Adipocyte (in vitro differentiated cells): Measurements from ENCODE around the gene WDR26.

ENCODE experiments used
- DNase-seq: peaks from one replicate; pipeline ENCODE4 v3.0.0-alpha.2; 2015; ENCODE audit warnings: low read depth
- H3K27me3 ChIP-seq: replicated peaks from 2 replicates; pipeline ENCODE4 v1.7.0; 2013; ENCODE audit warnings: mild to moderate bottlenecking, low read length, moderate library complexity; ENCODE audit not compliant: control insufficient read depth, insufficient read depth
- H3K36me3 ChIP-seq: 2 replicates; pipeline ENCODE4 v1.7.0; 2013; ENCODE audit warnings: low read length, mild to moderate bottlenecking, moderate library complexity; ENCODE audit not compliant: control insufficient read depth, insufficient read depth, severe bottlenecking
- H3K4me1 ChIP-seq: 2 replicates; pipeline ENCODE4 v1.7.0; 2013; ENCODE audit warnings: mild to moderate bottlenecking, low read length, moderate library complexity; ENCODE audit not compliant: control insufficient read depth, insufficient read depth
- H3K4me3 ChIP-seq: 2 replicates; pipeline ENCODE4 v1.7.0; 2013; ENCODE audit warnings: mild to moderate bottlenecking, low read length, moderate library complexity
- H3K9ac ChIP-seq: 2 replicates; pipeline ENCODE4 v1.7.0; 2013; ENCODE audit warnings: mild to moderate bottlenecking, low read length, moderate library complexity
- H3K9me3 ChIP-seq: 2 replicates; pipeline ENCODE4 v1.7.0; 2013; ENCODE audit warnings: mild to moderate bottlenecking, low read length, moderate library complexity; ENCODE audit not compliant: control insufficient read depth

Gene WDR26

DNA sequence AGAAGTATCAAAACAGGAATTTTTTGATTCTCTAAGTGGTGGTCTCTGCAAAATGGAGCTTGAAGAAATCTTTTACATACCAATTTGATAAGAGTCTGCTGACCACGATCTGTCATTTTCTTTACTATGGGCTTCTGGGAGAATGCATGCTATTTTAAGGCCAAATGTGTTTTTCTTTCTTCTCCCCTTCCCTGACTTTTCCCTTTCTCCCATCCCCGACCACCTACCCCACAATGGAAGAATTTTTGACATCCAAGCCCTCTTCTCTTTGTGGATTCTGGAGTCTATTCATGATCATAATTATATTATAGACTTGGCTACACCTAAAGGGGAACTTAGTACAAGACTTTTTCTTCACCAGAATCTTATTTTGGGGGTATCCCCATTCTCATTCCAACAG is 46.7 kb downstream of the WDR26 start:
- DNase-seq, result no peak
- H3K9ac ChIP-seq, result no peak overlapping the region
- no peaks in the 10 kb centered on the region for H3K27me3 ChIP-seq
- peaks cover 21% of the 10 kb centered on the region for H3K4me1 ChIP-seq
- no peak overlapping the region for H3K4me3 ChIP-seq
- H3K9me3 ChIP-seq, result no peaks in the 10 kb centered on the region
- H3K36me3 ChIP-seq, result peaks cover 83% of the 10 kb centered on the region

DNA sequence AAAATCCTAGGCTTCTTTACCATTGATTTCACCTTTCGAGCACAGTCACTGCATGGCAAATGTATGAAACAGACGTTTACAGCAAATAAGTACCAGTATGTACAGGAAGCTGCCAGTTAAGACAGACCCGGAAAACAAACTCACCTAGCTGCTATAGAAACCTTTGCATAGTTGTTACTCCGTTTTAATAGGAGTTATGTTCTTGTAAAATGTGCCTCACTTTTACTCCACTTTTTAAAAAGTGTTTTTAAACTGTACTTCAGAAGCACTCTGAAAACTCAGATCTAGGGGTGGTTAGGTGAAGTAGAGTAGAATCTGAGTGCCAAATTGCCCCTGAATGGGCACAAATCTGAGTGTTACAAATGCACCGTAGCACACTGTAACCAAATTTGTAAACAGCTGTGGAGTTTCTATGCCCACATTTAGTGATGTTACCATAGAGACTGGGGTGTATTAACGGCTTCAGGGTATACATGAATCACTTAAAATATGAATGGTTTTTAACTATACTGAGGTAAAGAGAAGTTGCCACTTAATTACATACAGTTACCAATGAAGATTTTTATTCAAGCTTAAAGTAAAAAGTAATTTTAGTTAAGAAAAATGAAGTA is 47.2 kb downstream of the WDR26 start:
- Histone ChIP-seq H3K9me3 (no peaks in the 10 kb centered on the region), H3K27me3 (no peaks in the 10 kb centered on the region), H3K9ac (no peak overlapping the region), H3K4me3 (no peak overlapping the region), H3K36me3 (peaks cover 78% of the 10 kb centered on the region), H3K4me1 (peaks cover 21% of the 10 kb centered on the region)
- DNase-seq, result no peak

DNA sequence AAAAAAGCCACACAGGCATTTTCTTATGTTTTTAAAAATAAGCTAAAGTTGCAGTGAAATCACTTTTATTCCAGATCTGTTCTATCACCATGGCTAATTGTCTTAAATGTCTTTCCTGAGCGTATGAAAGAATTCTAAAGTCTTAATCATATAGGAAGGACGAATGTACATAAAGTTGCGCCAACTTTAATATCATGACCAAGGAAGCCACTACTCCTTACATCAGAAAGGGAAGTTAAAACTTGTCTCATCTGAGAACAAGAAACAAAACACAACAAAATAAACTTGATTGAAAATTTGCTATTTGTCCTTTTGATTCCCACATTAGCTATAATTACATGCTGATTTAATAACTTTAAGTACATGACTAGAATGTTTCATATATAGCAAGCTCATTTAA is 51.4 kb downstream of the WDR26 start:
- H3K36me3 ChIP-seq, result peaks cover 57% of the 10 kb centered on the region
- no peak overlapping the region for H3K4me3 ChIP-seq
- H3K9me3 ChIP-seq, result no peaks in the 10 kb centered on the region
- H3K4me1 ChIP-seq, result peaks cover 22% of the 10 kb centered on the region
- no peak for DNase-seq
- H3K9ac ChIP-seq, result no peak overlapping the region
- H3K27me3 ChIP-seq, result no peaks in the 10 kb centered on the region

DNA sequence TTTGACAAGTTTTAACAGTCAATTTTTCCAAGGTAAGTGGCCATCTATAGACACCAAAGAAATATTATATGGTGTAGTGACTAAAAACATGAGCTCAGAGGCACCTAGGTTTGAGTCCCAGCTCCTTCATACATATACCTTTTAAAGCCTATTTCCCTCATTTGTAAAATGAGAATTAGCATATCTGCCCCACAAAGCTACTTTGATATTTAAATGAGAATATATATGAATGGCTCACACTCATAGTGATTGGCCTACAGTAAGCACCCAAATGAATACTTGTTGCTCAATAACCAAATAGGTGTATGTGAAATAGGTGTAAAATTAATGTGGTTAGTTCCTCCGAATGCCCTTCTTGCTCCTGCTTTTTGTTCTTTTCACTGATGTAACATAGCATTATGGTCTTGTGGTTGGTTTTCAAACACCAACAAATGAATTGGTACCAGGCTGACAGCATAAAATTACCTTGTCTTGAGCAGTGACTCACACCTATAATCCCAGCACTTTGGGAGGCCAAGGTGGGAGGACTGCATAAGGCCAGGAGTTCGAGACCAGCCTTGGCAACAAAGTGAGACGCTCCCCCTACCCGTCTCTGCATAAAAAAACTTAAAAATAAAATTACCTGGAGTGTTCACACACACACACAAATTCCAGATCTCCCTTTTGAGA is 52.6 kb downstream of the WDR26 start:
- no peak overlapping the region for H3K9ac ChIP-seq
- no peak for DNase-seq
- peaks cover 22% of the 10 kb centered on the region for H3K4me1 ChIP-seq
- no peak overlapping the region for H3K4me3 ChIP-seq
- H3K9me3 ChIP-seq, result no peaks in the 10 kb centered on the region
- H3K36me3 ChIP-seq, result peaks cover 48% of the 10 kb centered on the region
- no peaks in the 10 kb centered on the region for H3K27me3 ChIP-seq

DNA sequence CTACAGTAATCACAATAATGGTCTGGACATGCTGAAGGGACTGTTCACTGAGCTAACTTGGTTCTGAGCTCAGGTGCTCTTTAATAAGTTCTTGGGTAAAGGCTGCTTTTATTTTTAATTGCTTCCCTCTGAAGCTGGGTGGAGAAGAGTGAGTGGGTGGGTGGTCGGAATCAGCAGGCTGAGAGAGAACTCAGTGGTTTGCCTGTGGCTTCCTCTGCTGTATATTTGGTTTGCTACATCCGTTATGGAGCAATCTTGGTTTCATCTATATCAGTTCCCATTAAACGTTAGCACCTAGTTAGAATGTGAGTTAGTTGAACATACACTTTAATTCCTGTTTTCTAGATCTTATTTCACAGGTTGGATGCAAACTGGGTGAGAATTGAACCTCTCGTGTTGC is 54.6 kb downstream of the WDR26 start:
- H3K9ac ChIP-seq, result no peak overlapping the region
- H3K4me3 ChIP-seq, result no peak overlapping the region
- H3K27me3 ChIP-seq, result no peaks in the 10 kb centered on the region
- peaks cover 24% of the 10 kb centered on the region for H3K4me1 ChIP-seq
- no peaks in the 10 kb centered on the region for H3K9me3 ChIP-seq
- DNase-seq, result no peak
- peaks cover 51% of the 10 kb centered on the region for H3K36me3 ChIP-seq

DNA sequence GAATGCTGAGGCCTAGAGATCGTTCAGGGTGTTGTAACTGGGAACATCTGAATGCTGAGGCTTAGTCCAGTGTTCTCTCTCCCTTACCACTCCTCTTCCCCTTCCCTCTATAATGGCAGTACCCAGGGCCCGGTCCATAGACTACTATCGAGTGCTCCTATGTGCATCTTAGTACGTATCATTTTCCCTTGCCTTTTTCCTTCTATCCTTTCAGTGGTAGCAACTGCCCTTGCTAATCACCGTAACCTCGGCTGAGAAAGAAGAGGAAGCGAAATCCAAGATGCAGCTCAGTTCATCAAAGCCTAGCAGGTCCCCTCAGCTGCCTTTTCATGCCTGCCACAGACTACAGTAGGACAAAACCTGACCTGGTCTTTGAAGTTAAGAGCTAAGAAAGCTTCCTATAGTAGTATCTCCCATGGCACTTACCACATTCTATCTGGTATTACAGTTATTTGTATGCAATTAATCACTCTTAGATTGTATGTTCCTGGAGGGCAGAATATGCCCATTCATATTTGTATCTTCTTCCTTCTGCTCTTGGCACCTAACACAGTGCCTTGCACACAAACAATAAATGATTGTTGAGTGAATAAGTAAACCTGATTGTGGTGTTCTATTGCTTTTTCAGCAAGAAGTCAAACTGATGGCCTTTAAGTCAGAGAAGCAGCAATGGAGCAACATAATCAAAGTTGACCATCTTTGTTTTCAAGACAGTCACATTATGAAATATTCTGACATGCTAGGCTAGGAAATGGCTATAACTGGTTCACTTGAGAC is 55.6 kb downstream of the WDR26 start:
- H3K36me3 ChIP-seq, result peaks cover 54% of the 10 kb centered on the region
- DNase-seq, result no peak
- H3K9me3 ChIP-seq, result no peaks in the 10 kb centered on the region
- H3K4me1 ChIP-seq, result peaks cover 24% of the 10 kb centered on the region
- no peak overlapping the region for H3K4me3 ChIP-seq
- H3K27me3 ChIP-seq, result no peaks in the 10 kb centered on the region
- no peak overlapping the region for H3K9ac ChIP-seq

DNA sequence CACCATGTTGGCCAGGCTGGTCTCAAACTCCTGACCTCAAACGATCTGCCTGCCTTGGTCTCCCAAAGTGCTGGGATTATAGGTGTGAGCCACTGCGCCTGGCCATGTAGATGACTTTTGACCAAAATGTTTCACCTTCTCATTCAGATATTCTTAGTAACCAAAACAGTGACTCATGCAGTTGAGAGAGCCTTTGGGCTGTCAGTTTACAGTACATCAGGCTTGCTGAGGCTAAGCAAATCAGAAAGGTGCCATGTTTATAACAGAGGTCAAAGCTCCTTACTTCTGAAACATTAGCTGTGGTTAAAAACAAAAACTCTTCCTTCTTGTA is 57.0 kb downstream of the WDR26 start:
- Histone ChIP-seq H3K4me3 (no peak overlapping the region), H3K9me3 (no peaks in the 10 kb centered on the region), H3K27me3 (no peaks in the 10 kb centered on the region), H3K4me1 (peaks cover 24% of the 10 kb centered on the region), H3K9ac (no peak overlapping the region), H3K36me3 (peaks cover 65% of the 10 kb centered on the region)
- DNase-seq, result peak; percentile 30

DNA sequence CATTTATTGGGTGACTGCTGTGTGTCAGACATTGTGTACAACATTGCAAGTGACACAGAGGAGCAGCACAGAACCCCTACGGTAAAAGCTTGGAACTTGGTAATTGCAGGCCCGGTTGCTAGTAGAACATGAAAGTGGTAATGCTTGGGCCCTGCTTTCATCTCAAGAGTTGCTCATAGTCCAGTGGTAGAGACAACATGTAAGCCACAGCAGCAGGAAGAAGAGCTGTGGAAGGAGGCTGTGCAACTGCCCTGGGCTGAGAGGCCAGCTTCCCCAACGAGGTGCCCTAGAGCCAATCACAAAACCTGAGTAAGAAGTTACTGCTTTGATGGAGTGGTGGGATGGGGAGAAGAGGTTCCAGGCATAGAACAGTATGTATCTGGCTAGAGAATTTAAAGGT is 59.5 kb downstream of the WDR26 start:
- DNase-seq, result no peak
- no peaks in the 10 kb centered on the region for H3K27me3 ChIP-seq
- no peaks in the 10 kb centered on the region for H3K9me3 ChIP-seq
- H3K4me3 ChIP-seq, result no peak overlapping the region
- no peak overlapping the region for H3K9ac ChIP-seq
- H3K36me3 ChIP-seq, result peaks cover 76% of the 10 kb centered on the region
- H3K4me1 ChIP-seq, result peaks cover 24% of the 10 kb centered on the region

DNA sequence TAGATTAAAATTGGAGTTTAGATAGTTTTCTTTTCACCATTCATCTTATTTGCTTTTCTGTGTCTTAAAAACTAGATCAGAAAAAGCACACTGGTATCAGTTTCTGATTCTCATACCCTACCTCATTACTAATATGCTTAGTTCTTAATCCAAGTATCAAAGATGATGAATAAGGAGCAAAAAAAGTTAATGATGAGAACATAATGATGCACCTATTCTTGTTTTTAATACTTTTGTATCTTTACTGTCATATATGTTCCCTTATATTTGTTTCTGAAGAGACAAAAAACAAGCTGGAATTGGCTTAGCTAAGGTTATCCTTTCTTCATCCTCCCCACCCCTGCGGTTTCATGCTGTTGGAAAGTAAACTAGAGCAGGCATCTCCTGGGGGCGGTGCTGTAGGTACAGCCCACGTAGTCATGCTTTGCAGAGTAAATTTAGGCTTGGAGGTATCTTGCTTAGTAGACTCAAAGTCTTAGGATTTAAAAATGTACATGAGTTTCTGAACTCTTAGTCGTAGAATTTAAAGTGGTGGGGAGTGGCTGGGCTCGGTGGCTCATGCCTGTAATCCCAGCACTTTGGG is 61.5 kb downstream of the WDR26 start:
- no peaks in the 10 kb centered on the region for H3K9me3 ChIP-seq
- no peak overlapping the region for H3K4me3 ChIP-seq
- DNase-seq, result no peak
- H3K36me3 ChIP-seq, result peaks cover 87% of the 10 kb centered on the region
- H3K4me1 ChIP-seq, result peaks cover 20% of the 10 kb centered on the region
- no peaks in the 10 kb centered on the region for H3K27me3 ChIP-seq
- H3K9ac ChIP-seq, result no peak overlapping the region

DNA sequence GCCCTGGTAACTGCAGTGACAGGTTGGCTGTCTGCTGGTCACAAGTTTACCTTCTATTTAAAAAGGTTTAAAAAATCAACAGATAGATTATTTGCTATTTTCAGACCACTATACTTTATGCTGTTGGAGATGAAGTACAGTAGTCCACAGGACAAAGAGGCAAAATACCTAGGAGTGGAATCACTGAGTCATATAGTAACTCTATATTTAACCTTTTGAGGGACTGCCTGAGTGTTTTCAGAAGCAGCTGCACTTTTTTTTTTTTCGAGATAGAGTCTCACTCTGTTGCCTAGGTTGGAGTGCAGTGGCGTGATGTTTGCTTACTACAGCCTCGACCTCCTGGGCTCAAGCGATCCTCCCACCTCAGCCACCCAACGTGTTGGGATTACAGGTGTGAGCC is 66.2 kb downstream of the WDR26 start:
- DNase-seq, result no peak
- no peaks in the 10 kb centered on the region for H3K27me3 ChIP-seq
- no peaks in the 10 kb centered on the region for H3K9me3 ChIP-seq
- no peaks in the 10 kb centered on the region for H3K4me1 ChIP-seq
- peaks cover 69% of the 10 kb centered on the region for H3K36me3 ChIP-seq
- no peak overlapping the region for H3K4me3 ChIP-seq
- no peak overlapping the region for H3K9ac ChIP-seq

DNA sequence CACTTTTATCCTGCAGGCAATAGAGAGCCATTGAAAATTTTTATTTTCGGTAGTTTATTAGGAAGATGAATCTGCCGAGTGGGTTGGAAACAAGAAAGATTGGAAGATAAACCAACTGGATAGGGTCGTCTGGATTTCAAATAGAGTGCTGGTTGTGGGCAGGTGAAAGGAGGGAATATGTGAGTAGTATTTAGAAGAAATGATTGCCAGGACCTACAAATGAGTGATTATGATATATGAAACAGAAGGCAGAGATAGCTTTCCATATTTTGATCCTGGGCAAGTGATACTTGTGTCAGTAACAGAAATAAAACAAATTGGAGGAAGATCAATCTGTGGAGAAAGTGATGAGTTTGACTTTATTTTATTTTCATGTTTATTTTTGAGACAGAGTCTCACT is 75.4 kb downstream of the WDR26 start:
- H3K9me3 ChIP-seq, result no peaks in the 10 kb centered on the region
- peaks cover 20% of the 10 kb centered on the region for H3K4me1 ChIP-seq
- no peak overlapping the region for H3K9ac ChIP-seq
- no peaks in the 10 kb centered on the region for H3K27me3 ChIP-seq
- DNase-seq, result no peak
- no peaks in the 10 kb centered on the region for H3K36me3 ChIP-seq
- H3K4me3 ChIP-seq, result peak overlapping the region; percentile 24
